ENCODE results near the gene VGF. TPM values are rescaled to one million over a fixed set of nuclear protein-coding genes. Genes with fewer than 3 reads are reported as not detected.

Gene VGF
- total and polyA plus RNA-seq, 2 experiments from 2014 or later, result 3.0 to 4.4 TPM

- peaks cover 7% of the 10 kb centered on the region; the same call in 1 of the 2 replicates for H3K27me3 ChIP-seq (ENCODE audit: insufficient read depth)
- H3K27ac ChIP-seq (ENCODE audit: low read depth), result no peak overlapping the region
- no peak overlapping the region for H3K4me3 Mint-ChIP-seq
These were observed 30.5 kb upstream of the VGF start for GRCh38 chr7:101195884-101196283.

GRCh38 chr7:101189109-101189508, 23.7 kb upstream of the VGF start:
- ATAC-seq (no peak), DNase-seq (ENCODE audit: low spot score) (no peak)
- Histone ChIP-seq H3K27ac (ENCODE audit: low read depth) (no peak overlapping the region), H3K79me2 (replicated peaks; ENCODE audit: insufficient read depth) (no peaks in the 10 kb centered on the region), H3K4me2 (no peak overlapping the region), H3F3A (replicated peaks; ENCODE audit: low read depth) (0 out of 2 replicates have a peak, but pooled peaks cover 4% of the 10 kb centered on the region), H3K4me1 (ENCODE audit: insufficient read depth) (no peaks in the 10 kb centered on the region), H2AFZ (no peak overlapping the region), H4K20me1 (replicated peaks; ENCODE audit: insufficient read depth) (no peaks in the 10 kb centered on the region), H3K4me3 (no peak overlapping the region), H3K9me2 (ENCODE audit: insufficient read depth) (no peaks in the 10 kb centered on the region), H3K36me3 (ENCODE audit: insufficient read depth) (no peaks in the 10 kb centered on the region), H3K27me3 (ENCODE audit: insufficient read depth) (no peaks in the 10 kb centered on the region)
- no peak overlapping the region for H3K27ac Mint-ChIP-seq
- H3K27me3 Mint-ChIP-seq (ENCODE audit: insufficient read depth, low read depth, poor library complexity), result peaks cover 6% of the 10 kb centered on the region
- H3K4me1 Mint-ChIP-seq, result no peaks in the 10 kb centered on the region
- no peak for TF ChIP-seq ZNF331 (CRISPR knock-in tag; IDR thresholded peaks at IDR 0.05; ENCODE audit: low read depth)
- no peak for TF ChIP-seq STAT1 (IDR thresholded peaks at IDR 0.05; ENCODE audit: unreplicated experiment)
- no peak for TF ChIP-seq CTCF (conservative IDR thresholded peaks at IDR 0.05; ENCODE audit: low read depth in 2 of 2)
- no peak for TF ChIP-seq NANOG (IDR thresholded peaks at IDR 0.05; ENCODE audit: borderline replicate concordance)
- no peak for TF ChIP-seq JUNB (IDR thresholded peaks at IDR 0.05; ENCODE audit: unreplicated experiment)
- no peak for TF ChIP-seq EZH2 (IDR thresholded peaks at IDR 0.05; ENCODE audit: low read depth, unreplicated experiment)
- no peak for TF ChIP-seq ETS1 (IDR thresholded peaks at IDR 0.05)
- TF ChIP-seq POLR2AphosphoS5 (IDR thresholded peaks at IDR 0.05; ENCODE audit: low read depth), result no peak
- no peak overlapping the region for H3K4me3 Mint-ChIP-seq
- H3K36me3 Mint-ChIP-seq (ENCODE audit: low read depth), result no peaks in the 10 kb centered on the region
- H3K9me3 Mint-ChIP-seq, result peaks cover 5% of the 10 kb centered on the region; the same call in 2 of the 3 replicates

More at GRCh38 chr7:101195884-101196283, 30.5 kb upstream of the VGF start:
- H3K9me3 Mint-ChIP-seq, result peaks cover 5% of the 10 kb centered on the region; the same call in 2 of the 3 replicates
- H3K4me1 Mint-ChIP-seq, result peaks cover 13% of the 10 kb centered on the region
- no peak overlapping the region for H3K4me2 ChIP-seq
- ATAC-seq (no peak), DNase-seq (ENCODE audit: low spot score) (no peak)
- H3K79me2 ChIP-seq (replicated peaks; ENCODE audit: insufficient read depth), result no peaks in the 10 kb centered on the region
- H3K4me1 ChIP-seq (ENCODE audit: insufficient read depth), result peaks cover 10% of the 10 kb centered on the region
- peaks cover 4% of the 10 kb centered on the region; the same call in 1 of the 2 replicates for H3F3A ChIP-seq (replicated peaks; ENCODE audit: low read depth)
- no peaks in the 10 kb centered on the region for H4K20me1 ChIP-seq (replicated peaks; ENCODE audit: insufficient read depth)
- H3K27ac Mint-ChIP-seq, result no peak overlapping the region
- H3K27me3 Mint-ChIP-seq (ENCODE audit: insufficient read depth, low read depth, poor library complexity), result peaks cover 12% of the 10 kb centered on the region
- no peaks in the 10 kb centered on the region for H3K36me3 Mint-ChIP-seq (ENCODE audit: low read depth)
- no peak overlapping the region for H3K4me3 ChIP-seq
- H3K36me3 ChIP-seq (ENCODE audit: insufficient read depth), result no peaks in the 10 kb centered on the region
- TF ChIP-seq CREB1 (CRISPR knock-in tag; IDR thresholded peaks at IDR 0.05; ENCODE audit: low read depth), result no peak
- TF ChIP-seq CTCF (conservative IDR thresholded peaks at IDR 0.05; ENCODE audit: low read depth in 2 of 2), result peak in 1 of 2 experiments; percentile 18; a peak in 1 of 4 replicates
- H3K9me2 ChIP-seq (ENCODE audit: insufficient read depth), result no peaks in the 10 kb centered on the region
- no peak overlapping the region for H2AFZ ChIP-seq
